Stimulated activated CD4-positive, alpha-beta T cell treated with anti-CD3 and anti-CD28 coated beads, Interleukin-2, amount 100 ng/mL, for 48 hours (primary cell): Measurements from ENCODE around the gene HEPACAM.
"Not testable (repeated sequence)": the region's sequence is repeated elsewhere in the genome, so short reads cannot be mapped to it uniquely, and the experiment has no call there.

ENCODE experiments used
- DNase-seq, 2 donors: peaks; one replicate each; pipeline ENCODE4 v3.0.0-alpha.2; 2020

Gene HEPACAM

GRCh38 chr11:124935548-124936514, at the start of gene HEPACAM:
Gene HEPACAM, minus strand, starts transcription at chr11:124936047. Its CDS starts 41 bp downstream, at chr11:124936006.
- DNase-seq = no peak

DNA sequence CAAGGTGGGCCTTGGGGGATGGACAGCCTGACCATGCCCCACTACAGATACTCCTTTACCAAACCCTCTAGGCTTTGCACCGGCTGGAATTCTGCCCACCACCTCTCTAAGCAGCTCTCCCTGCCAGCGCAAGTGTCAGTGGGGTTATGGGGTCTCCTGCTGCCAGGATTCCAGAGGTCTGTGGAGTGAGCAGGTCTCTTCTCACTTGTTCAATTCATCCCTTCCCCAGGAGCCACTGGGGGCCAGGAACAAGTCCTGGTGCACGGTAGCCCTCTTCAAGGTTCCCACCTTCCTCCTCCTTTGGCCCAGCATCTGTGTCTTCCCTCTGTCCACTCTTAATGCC, 48.6 kb upstream of the HEPACAM start:
- no peak for DNase-seq

DNA sequence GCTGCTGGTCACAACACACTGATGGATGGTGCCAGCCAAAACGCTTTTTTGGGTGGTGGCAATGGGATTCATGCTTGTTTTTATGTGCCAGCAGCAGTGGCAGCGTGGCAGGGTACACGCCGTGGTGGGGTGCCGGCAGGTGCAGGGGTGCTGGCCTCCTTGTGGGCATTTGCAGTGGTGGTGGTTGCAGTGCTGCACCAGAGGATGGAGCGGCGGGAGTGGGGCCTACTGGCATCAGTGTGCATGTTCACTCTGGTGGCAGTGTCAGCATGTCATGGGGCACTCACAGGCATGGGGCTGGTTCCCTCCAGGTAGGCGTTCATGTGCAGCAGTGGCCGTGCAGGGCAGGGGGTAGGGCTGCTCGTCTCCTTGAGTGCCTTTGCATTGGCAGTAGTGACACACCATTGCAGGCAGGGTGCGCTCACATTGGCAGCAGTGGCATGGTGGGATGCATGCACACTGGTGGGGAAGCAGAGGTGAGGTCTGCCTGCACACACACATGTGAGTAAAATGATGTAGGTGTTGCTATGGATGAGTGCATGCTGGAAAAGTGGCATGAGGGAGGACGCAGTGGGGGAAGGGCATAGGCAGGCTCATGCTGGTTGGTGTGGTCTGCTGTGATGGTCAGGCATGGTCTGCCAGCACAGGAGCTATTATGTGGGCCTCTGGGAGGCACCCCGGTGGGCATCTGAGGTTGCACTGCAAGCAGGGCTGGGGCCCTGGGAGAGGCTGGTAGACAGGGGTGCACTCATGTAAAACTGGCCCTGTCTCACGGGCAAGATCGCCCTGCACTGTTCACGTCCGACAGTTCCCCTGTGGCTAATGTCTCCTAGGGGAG, 48.0 kb upstream of the HEPACAM start:
- DNase-seq = no peak

DNA sequence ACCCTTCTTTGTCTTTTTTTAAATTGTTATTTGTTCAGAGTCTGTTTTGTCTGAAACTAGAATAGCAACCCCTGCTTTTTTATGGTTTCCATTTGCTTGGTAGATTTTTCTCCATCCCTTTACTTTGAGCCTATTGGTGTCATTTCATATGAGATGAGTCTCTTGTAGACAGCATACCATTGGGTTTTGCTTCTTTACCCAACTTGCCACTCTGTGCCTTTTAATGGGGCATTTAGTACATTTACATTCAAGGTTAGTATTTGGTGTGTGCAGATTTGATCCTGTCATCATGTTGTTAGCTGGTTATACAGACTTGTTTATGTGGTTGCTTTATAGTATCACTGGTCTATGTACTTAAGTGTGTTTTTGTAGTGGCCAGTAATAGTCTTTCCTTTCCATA, 46.2 kb upstream of the HEPACAM start:
- no peak for DNase-seq

DNA sequence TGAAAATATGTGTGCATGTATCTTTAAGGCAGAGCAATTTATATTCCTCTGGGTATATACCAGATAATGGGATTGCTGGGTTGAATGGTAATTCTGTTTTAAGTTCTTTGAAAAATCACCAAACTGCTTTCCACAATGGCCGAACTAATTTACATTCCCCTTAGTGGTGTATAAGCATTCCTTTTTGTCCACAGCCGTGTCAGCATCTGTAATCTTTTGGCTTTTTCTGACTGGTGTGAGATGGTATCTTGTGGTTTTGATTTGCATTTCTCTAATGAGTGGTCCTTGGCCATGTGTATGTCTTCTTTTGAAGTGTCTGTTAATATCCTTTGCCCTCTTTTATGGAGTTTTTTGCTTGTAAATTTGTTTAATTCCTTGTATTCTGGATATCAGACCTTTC, 42.5 kb upstream of the HEPACAM start:
- DNase-seq = no peak

DNA sequence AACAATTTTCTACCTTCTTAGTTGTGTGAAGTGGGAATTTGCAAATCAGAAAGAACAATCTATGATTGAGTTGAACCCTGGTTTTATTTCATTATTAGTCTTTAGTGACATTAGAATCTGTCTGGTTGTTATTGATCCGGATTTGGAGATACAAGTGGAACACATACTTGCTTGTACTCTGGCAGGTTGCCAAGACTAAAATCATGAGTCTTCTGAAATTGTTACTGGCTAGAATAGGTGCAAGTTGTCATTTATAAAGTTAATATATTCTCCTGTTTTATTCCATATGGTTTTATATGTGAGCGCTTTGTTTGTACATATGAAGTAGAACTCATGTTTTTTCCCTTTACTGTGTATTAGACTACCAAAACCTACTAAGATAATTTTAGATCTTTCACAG, 41.2 kb upstream of the HEPACAM start:
- no peak for DNase-seq

- DNase-seq = no peak
Measured at GRCh38 chr11:124976531-124976930, 40.7 kb upstream of the HEPACAM start.

- no peak for DNase-seq
Measured at GRCh38 chr11:124971810-124972209, 36.0 kb upstream of the HEPACAM start.

- no peak for DNase-seq
Measured at GRCh38 chr11:124970925-124971324, 35.1 kb upstream of the HEPACAM start.

- not testable (repeated sequence) for DNase-seq
Measured at GRCh38 chr11:124968197-124968596, 32.4 kb upstream of the HEPACAM start.

DNA sequence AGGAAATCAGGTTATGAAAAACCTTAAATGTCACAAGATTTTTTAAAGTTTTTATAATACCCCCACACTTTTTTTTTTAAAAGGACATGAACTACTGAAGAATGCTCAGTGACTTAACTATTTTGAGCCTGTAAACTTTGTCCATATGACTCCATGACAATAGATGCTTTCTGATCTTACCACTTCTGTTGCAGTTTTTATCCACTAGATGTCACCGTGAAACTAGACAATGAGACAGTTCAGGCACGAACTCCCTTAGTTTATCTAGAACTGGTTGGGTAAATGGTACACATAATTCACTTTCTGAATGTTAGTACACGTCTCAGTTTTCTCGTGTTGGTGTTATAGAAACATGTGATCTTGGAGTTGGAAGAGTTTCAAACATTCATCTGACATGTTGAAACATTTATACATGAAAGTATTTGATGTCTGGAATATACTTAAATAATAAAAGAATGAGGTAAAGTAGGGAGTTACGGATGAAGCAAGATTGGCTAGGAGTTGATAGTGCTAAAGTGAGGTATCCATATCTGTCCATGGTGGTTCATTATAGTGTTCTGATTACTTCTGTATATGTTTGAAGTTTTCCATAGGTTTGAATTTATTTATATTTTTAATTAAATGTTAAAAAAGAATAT, 26.2 kb upstream of the HEPACAM start:
- DNase-seq = no peak

DNA sequence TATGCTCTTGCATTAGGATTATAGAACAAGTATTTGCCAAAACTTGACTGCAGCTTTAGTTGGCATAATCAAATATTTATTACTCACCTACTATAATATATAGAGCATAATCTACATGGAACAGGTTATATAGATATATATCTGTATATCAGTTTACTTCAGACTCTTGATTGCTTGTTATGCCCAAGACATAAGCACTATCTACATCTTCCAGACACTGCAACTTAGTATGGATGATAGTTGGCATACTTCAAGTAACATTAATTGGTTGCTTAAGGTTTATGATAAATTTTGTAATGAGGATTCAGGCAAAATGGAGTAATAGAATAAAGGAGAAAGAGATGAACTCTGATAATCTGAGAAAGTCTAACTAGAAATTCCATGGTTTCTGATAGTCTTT, 19.2 kb upstream of the HEPACAM start:
- no peak for DNase-seq

DNA sequence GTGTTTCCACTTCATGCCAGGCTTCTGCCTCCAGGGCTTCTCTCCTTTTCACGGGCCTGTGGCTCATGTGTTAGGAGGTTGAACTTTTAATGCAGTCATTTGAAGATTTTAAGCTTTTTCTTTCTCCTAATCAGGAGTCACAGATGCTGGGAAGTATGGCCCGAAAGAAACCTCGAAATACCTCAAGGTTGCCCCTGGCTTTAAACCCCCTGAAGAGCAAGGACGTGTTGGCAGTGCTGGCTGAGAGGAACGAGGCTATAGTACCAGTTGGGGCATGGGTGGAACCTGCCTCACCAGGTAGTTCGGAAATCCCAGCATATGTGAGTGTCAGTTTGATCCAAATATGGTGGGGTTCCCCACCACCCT, 18.7 kb upstream of the HEPACAM start:
- no peak for DNase-seq

DNA sequence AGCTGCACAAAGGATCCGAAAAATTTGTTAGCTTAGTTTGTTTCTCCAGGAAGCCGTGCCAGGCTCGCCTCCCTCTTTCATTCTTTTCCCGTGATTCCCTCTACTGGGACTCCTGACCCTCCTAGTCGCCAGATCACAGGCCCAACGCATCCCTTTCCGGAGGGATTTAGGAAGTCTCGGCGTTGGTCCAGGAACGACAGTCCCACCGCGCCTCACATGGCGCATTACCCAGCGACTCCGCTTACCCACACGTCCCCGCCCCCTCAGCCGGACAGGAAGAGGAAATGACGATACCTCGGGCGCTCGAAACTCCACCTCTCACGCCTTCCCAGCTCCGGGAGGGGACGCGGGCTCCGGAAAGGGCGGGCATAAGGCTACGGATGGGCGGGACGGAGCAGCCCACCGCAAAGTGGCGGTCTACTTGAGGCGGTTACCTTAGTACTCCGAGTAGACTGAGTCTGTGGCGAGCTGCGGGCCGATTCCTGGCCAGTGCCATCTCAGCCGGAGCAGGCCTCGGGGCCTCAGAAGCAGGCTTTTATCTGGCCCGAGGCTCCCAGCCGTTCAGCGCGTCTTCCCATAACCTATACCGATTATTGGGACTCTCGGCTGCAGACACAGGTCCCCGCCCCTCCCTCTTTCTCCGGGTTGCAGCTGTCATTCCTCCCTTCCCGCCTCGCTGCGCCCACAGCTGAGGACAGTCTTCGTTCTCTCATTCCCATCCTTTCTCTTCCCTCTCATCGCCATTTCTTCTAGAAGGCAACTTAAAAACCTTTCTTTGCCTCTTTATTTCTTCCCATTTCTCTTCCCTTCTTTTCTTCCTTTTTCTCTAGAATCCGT, 18.1 kb upstream of the HEPACAM start, which contains the start of gene CCDC15:
Gene CCDC15, plus strand, starts transcription at position 450 of the 837 bp plus-strand sequence. CDS start 531 bp downstream, outside the sequence.
- peak; percentile 89 to 94 for DNase-seq

DNA sequence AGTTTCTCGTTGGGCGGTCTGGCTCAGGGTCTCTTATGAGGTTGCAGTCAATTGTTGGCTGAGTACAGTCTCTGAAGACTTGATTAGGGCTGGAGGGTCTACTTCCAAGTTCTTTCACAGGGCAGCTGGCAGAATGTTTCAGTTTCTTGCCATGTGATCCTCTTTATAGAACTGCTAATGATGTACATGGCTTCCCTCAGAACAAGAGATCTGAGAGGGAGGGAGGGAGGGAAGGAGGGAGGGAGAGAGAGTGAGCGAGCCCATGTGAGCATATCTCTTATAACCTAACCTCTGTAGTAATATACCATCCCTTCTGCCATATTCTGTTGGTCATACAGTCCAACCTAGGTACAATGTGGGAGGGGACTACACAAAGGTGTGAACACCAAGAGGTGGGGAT, 15.5 kb upstream of the HEPACAM start:
- no peak for DNase-seq

- no peak for DNase-seq
Measured at GRCh38 chr11:124950601-124951330, 14.9 kb upstream of the HEPACAM start.

DNA sequence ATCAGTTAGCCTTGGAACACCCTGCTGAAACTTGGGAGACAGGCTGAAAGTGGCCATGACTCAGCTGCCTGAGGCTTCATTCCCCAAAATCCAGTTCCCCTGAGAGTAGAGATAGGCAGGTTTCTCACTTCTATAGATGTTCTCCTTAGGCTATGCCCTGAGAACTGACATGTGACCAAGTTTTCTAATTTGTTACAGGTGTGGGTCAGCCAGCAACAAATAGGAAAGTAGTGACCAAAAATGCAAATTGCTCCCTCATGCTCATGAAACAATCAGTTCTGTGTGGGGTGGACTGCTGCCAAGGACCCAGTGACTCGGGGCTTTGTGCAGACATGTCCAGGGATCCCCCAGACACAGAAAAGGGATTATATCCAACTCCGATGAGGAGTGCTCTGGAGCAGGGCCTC, 10.9 kb upstream of the HEPACAM start:
- no peak for DNase-seq

GRCh38 chr11:124945826-124946225, 10.0 kb upstream of the HEPACAM start:
- DNase-seq = no peak

- DNase-seq = no peak
Measured at GRCh38 chr11:124944565-124944964, 8.7 kb upstream of the HEPACAM start.

GRCh38 chr11:124943741-124944140, 7.9 kb upstream of the HEPACAM start:
- DNase-seq = no peak

DNA sequence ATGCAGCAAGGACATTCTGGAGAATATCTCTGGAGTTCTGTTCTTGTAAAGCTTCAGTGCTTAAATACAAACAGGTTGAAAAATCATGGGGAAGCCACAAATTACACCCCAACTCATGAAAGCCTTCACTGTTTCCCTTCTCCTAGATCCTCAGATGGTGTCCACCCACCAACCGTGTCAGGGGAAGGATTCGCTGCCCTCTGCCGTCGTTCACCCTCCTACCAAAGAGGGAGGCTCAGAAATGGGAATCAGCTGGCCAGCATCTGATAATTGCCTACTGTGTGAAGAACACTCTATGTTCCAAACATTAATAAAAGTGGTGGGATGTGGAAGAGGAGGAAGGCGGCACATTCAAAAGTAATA, 7.4 kb upstream of the HEPACAM start:
- no peak for DNase-seq
